ENCODE results near the gene CFAP97D2.
"Not testable (repeated sequence)": the region's sequence is repeated elsewhere in the genome, so short reads cannot be mapped to it uniquely, and the experiment has no call there.

Gene CFAP97D2

DNA sequence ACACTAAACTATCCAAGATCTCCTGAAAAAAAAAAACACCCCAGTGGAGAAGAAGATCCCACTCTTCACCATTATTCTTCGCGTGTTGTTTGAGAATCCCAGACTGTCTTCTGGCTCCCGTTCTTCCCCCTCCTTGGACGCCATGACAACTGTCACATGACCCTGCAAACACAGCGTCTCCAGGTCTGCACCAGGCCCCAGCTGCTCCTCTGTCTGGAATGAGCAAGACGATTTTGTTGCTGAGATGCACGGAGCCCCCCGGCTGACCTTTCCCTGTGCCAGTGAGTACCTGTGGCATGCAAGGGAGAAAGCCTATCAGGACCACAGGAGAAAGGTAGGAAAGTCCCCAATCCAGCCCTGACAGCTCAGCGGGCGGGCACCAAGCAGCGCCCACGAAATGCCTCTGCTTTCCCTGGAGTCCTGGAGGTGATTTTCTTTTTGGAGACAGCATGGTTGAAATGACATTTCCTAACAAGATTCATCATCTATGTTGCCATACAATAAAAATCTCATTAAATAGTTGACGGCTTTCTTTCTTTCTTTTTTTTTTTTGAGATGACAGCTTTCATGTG, at the start of gene CFAP97D2:
Gene CFAP97D2, plus strand, starts transcription at position 171 of the 572 bp plus-strand sequence. Its CDS starts 74 bp downstream, at position 245.
- no peak for DNase-seq

DNA sequence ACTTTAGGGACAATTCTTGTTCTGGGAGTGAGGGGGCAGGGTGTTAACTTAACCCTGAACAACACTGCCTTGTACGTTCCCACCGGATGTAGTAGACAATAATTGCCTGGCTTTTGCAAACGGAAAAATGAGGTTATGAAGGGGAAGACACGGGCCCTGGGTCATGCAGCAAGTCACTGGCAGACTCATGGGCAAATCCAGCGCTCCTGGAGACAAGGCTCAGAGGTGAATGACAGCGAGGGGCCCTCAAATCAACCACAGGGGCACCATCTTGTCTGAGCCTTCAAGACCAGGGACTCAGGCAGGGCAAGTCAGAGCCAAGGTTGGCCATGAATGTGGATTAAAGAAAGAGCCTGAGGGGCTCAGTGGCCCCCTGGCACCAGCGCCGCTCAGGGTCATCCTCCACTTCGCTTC, 49.4 kb upstream of the CFAP97D2 start:
- peak; percentile 78 for DNase-seq

DNA sequence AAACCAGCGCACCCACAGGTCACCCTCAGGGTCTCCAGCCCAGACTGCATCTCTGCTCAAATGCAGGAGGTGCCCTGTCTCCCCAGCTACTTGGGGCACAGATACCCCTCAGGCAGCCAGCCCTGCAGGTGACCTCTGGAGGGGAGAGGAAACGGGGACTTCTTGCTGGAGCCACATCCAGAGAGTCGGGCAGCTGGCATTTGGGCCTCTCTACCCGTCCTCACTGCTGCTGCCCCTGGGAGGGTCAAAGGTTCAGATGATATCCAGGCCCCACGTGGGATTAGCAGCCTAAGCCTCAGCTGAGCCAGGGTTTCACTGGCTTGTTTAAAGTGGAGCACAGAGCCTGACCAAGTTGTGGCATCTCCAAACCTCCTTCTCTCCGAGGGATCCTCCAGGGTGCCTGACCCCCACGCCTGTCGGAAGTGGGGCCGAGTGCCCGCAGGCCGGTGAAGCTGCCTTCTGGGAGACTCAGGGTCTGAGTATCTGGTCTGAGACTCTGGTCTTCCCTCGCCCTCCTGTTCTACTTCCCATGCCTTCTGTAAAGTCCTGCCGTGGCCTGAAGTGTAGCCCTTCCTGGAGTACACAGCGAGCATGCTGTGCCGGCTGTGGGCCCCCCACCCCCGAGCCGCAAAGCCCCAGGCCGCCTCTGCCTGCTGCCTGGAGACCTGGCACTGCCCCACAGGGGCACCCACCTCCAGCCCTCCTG, 48.8 kb upstream of the CFAP97D2 start:
- DNase-seq = no peak

DNA sequence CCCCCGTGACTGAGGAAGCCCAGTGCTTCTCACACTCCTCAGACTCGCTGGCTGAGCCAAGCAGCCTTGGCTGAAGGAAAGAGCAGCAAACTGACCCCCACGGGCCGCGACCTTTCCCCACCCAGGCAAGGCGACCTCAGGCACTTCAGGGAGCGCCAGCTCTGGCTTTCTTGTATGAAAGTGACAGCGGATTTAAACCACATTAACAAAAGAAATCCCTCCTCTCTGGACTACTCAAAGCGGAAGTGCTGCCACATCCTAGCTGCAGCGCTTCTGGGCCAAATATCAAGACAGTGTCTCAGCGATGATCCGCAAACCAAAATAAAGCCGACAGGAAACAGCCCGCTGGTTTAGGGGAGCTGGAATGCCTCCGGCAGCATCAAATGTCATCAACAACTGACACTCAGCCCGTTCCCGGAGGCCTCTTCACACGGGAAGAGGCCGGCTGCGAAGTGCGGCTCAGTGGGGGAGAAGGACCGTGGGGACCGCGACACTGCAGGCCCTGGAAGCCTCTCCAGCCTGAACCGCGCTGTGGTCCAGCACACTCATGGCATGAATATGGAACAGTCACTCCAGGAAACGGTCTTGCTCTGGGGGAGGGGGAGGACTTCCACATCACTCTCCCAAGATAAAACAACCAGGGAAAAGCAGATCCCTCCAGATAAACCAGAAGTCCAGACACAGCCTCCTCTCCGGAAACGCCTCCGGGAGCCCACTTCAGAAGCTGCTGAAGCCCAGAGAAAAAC, 48.0 kb upstream of the CFAP97D2 start:
- DNase-seq = peak; percentile 83

DNA sequence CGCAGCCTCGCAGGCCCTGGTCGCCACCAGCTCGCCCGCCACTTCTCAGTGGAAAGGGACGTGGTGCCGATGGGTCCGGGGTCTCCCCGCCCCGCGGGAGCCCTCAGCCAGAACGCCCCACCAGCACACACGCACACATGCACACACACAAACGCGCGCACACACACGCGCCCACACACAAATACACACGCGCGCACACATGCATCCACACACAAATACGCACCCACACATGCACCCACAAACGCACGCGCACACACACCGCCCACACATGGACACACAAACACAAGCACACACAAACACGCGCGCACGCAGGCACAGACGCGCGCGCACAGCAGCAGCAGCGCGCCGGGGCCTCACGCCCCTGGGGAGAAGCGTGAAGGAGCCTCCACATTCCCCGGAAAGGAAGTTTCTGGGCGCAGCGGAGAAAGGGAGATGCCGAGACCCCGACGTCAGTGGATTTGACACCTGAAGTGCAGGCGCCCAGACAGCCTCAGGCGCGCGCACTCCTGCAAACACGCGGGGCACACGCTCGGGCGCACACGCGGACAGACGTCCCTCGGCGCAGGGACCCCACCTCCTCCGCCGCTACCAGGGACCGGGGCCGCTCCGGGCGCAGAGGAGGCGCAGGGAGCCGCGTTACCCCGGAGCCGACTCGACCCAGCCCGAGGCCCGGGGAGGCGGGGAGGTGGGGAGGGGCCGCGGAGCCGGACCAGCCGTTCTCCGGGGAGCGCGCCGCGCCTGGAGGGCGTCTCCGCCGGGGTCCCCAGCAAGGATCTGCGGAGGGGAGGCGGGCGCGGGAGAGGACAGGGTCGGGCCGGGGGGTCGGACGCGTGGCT, 47.3 kb upstream of the CFAP97D2 start:
- peak; percentile 74 for DNase-seq

DNA sequence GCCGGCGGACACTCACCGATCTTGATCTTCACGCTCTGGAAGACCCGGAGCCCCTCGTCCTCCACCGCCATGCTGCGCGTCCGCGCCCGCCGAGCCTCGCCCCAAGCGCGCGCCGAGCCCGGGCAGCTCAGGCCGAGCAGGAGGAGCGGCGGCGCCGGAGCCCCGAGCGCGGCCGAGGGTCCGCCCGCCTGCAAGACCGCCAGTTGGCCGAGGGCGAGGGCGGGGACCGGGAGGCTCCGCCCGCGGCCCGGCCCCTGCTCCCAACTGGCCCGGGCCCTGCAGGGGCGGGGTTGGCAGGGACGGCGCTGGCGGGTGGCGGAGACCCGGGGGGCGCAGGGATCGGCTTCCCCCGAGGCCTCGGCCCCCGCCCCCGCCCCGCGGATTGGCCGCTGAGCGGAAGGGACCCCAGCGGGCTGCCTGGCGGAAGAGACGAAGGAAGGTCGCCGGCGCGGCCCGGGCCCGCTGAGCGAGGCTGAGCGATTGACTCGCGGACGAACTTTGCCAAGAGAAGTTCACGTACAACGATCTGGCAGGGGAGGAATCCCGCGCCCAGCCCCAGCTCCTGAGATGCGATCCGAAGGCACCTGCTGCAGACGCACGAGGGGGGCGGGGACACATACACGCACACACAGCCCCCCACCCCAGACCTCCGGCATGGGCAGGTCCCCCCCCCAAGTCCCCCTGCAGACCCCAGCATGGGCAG, 46.5 kb upstream of the CFAP97D2 start, which contains the start of gene RASA3:
Gene RASA3, minus strand, starts transcription at position 205 of the 703 bp plus-strand sequence. Its CDS starts 134 bp downstream, at position 71.
- peak; percentile 87 for DNase-seq

DNA sequence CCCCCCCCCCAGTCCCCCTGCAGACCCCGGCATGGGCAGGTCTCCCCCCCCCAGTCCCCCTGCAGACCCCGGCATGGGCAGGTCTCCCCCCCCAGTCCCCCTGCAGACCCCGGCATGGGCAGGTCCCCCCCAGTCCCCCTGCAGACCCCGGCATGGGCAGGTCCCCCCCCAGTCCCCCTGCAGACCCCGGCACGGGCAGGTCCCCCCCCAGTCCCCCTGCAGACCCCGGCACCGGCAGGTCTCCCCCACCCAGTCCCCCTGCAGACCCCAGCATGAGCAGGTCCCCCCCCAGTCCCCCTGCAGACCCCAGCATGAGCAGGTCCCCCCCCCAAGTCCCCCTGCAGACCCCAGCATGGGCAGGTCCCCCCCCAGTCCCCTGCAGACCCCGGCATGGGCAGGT, 45.9 kb upstream of the CFAP97D2 start:
- not testable (repeated sequence) for DNase-seq

DNA sequence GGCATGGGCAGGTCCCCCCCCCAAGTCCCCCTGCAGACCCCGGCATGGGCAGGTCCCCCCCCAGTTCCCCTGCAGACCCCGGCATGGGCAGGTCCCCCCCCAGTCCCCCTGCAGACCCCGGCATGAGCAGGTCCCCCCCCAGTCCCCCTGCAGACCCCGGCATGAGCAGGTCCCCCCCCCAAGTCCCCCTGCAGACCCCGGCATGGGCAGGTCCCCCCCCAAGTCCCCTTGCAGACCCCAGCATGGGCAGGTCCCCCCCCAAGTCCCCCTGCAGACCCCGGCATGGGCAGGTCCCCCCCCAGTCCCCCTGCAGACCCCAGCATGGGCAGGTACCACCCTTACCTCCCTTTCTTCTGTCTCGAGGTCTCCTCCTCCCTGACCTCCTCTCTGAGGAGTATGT, 45.5 kb upstream of the CFAP97D2 start:
- DNase-seq = not testable (repeated sequence)

DNA sequence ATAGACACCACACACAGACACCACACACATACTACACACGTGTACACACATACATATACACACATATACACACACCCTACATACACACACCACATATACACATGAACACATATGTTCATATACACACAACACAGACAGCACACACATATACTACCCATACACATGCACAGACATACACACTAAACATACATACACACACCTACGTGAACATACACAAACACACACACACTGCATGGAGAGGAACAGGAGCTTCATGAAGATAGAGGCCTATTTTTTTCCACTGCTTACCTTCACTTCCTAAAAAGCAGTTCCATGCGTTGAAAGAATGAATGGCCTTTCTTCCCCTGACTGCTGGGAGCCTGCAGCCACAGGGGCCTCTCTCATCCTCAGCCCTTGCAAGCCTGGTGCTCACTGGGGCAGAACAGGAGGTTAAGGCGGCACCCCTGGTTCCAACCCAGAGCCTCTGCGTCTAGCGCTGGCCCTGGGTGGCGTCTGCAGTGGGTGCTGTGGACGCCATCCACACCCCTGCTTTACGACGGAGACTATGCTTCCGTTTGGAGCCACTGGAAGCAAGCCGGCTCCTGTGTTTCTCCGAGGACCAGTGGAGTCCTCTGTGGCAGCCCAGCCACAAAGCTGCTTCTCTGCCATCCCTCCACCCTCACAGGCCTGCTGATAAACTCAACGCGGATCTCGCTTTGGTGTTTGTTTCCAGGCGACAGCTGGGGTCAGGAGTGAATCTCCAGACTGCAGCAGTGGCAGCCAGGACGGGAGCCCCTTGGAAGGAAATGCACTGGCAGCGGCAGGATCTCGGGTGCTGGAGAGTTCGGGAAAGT, 44.7 kb upstream of the CFAP97D2 start:
- peak; percentile 68 for DNase-seq

DNA sequence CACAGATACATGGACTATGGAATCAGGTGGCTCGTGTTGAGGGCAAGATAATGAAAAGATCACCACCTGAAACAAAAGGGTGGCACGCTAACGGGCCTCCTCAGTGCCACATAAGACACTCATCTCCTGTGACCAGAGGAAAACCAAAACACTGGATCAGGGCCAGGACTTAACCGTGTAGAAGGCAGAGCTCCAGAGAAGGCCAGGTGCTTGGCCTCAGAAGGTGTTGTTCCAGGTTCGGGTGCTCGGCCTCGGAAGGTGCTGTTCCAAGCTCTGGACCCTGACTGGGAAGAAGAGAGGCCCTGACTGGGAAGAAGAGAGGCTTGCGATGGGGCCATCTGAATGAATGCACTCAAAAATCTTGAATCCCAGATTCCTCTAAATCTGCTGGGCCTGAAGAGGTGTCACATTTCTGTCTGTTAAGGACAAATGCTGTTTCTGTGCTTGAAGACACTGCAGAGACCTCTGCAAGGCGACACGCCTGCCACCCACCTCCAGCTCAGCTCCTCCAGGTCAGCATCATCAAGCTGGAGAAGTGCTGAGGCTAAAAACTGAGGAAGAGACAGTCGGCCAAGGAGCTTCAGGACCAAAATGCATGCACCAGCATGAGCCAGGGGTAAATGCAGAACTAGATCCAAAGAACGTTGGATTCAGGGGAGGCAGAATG, 44.0 kb upstream of the CFAP97D2 start:
- DNase-seq = peak; percentile 61

DNA sequence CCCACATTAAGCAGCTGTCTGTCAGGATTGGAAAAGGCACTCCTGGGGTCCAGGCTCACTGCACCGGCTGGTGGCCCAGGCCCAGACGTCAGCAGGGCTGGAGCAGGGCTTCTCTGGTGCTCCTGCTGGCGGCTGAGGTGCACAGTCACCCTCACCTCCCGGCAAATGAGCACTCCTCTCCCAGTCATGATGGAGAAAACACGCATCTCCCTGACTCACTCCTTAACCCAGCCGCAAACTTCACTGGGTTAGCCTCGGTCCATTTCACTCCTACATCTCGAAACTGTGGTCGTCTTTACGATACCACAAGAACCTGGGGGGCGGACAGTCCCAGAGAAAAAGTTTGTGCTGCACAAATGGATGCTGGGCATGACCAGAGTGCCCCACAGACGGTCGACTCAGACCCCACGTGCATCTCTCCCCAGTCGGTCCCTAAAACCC, 43.3 kb upstream of the CFAP97D2 start:
- DNase-seq = peak; percentile 58

DNA sequence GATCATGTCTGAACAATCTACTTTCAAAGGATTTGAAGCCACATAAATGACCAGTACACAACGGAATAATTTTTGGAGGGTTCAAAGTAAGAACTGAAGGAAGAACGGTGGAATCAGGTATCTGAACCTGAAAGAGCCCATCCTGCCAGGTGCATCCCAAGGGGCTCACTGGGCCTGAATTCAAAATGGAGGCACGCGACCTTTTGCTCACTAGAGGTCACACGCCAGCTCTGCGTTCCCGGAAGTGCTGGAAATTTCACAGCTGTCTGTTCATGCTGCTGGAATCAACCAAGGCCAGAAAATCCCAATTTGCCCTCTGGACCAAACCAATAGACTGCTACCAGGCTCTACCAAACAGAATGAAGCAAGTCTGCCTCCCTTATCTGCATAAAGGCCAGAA, 42.5 kb upstream of the CFAP97D2 start:
- peak; percentile 47 for DNase-seq

DNA sequence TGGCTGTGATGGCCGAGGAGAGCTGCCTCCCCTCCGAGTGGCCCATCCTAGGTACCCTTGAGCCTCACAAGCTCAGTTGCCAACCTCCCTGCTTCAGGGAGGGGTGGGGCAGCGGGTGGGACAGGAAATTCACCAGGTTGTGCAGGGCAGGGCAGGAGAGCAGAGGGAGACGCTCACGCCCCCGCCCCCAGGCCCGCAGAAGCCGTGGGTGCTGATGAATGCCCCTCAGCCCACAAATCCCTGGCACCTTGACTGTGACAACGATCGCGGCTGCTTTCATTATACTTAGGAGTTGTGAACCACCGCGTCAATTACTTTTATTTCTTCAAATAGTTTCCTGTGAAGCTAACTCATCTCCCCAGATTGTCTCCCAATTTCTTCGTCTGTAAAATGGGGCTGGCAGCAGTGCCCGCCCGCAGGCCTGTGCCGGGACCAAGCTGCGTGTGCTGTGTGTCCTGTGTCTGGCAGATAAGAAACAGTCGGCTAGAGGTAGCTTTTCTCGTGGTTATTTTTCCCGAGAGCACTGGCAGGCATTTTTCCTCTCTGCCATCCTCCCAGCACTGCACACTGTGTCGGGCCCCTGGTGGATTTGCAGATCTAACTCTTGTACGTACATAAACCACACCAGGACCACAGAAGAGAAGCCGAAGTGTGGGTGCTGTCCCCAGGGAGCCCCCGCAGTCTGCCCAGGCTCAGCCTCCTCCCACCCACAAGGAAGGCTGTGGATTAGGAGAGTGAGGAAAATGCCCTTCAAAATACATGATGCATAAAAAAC, 38.7 kb upstream of the CFAP97D2 start:
- DNase-seq = peak; percentile 77

DNA sequence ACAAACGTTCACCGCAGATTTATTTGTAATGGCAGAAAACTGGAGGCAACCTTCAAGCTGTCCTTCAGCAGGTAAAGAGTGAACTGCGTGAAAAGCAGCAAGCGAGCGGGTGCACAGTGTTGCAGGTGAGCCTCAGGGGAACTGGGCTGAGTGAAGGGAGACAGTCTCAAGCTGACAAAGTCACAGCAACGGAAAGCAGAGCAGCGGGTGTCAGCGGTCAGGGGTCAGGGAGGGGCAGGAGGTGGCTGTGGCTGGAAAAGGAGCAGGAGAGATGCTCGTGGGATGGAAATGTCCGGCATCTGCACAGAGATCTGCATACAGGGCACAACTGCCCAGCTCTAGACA, 38.2 kb upstream of the CFAP97D2 start:
- DNase-seq = peak; percentile 79

DNA sequence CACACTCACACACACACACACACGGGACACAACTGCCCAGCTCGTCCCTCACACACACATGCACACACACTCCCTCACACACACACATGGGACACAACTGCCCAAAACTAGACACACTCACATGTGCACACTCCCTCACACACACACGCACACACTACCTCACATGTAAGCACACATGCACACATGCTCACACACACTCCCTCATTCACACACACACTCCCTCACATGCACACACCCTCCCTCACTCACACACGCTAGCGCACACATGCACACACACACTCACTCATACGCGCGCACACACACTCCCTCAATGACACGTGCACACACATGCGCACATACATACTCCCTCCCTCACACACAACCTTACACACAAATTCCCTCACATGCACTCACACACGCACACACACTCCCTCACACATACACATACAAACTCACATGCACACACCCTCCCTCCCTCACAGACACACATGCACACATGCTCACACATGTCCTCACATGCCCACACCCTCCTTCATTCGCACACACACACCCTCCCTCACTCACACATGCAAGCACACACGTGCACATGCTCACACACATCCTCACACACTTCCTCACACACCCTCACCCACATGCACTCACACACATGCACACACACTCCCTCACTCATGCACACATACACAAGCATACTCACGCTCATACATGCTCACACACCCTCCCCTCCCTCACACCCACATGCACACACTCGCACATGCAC, 37.6 kb upstream of the CFAP97D2 start:
- DNase-seq = peak; percentile 62

DNA sequence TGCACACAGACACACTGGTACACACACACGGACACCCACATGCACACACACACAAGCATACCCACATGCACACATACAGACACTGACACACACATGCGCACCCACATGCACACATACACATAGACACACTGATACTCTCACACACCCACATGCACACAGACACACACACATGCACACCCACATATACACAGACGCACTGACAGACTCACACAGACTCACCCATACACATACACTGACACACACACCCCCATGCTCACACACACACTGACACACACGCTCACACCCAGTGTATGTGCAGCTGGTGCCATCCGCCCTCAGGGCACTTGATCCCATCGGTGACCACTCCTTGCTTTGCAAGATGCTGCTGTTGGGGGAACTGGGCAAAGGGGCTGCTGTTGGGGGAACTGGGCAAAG, 36.9 kb upstream of the CFAP97D2 start:
- DNase-seq = no peak

DNA sequence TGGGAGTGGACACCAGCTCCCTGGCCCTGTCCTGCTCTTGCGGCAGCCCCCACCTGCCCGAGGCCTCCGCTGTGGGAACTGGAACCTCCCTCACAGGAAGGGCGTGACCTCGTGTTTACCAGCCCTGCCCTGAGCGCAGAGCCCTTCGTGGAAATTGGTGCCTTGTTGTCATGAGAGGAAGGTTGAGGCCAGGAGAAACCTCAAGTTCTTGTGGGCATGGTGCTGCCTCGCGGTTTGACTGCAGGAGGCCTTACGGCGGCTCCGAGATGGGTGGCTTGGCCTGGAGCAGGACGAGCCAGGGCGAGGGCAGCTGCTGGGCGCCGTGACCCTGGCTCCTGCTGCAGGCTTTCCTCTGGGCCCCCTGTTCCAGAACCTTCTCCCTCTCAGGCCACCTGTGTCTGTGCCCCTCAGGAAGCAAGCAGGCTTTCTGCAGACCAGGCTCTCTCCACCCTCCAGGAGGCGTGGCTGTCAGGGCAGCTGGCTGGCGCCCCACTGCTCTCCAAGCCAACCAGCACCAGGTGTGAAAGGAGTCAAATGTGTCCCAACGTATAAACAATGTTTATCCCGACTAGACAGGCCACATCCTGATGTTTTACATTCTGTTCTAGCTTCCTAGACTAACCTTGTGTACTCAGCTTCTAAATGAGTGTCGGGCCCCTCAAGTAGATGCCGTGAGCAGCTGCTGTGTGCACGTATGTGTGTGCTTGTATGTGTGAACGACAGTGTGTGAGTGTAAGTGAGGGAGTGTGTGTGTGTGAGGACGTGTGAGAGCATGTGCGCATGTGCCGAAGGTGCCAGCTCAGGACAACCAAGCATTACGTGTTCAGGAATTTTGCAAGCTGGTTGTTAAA, 36.2 kb upstream of the CFAP97D2 start:
- peak; percentile 89 for DNase-seq
